MM.1S (cell line): ENCODE measurements around the gene CX3CL1.

Experiments
- CTCF ChIP-seq: fragments of 300-600 bp; sonication (generic); IDR thresholded peaks from 2 replicates; pipeline ENCODE4 v1.5.1; 2016; ENCODE audit warnings: antibody characterized with exemption, low read length, mixed read lengths
- EZH2 ChIP-seq: fragments of 300-600 bp; sonication (generic); optimal IDR thresholded peaks from 2 replicates; pipeline ENCODE3; 2017; ENCODE audit warnings: low read depth, mild to moderate bottlenecking, antibody characterized with exemption, low read length, mixed read lengths
- EZH2phosphoT487 ChIP-seq: fragments of 300-600 bp; sonication (generic); IDR thresholded peaks from 2 replicates; pipeline ENCODE4 v1.6.1; 2018; ENCODE audit warnings: antibody characterized with exemption, low read length

GRCh38 chr16:57371494-57372371 lies 557 bp upstream of the CX3CL1 start:
- no peak for TF ChIP-seq CTCF
- TF ChIP-seq EZH2 = no peak
- TF ChIP-seq EZH2phosphoT487 = no peak
